Fibroblast of villous mesenchyme (primary cell): Measurements from ENCODE around the gene NFIA. TPM values are rescaled to one million over a fixed set of nuclear protein-coding genes. Genes with fewer than 3 reads are reported as not detected.
A peak's percentile ranks its signal among the peaks of the same experiment; 100 is the strongest.

ENCODE experiments used
- DNase-seq: peaks from one replicate; pipeline ENCODE4 v3.0.0-alpha.2; 2010; ENCODE audit warnings: low read depth
- H3K4me3 ChIP-seq: 2 replicates; pipeline ENCODE4 v1.5.1; 2011; ENCODE audit warnings: low read depth, mild to moderate bottlenecking, low read length
- CTCF ChIP-seq: IDR thresholded peaks from 2 replicates; pipeline ENCODE4 v1.5.1; 2012; ENCODE audit warnings: low read depth, mild to moderate bottlenecking, low read length; ENCODE audit not compliant: insufficient read depth
- total RNA-seq: library from RNA; depleted of rRNA; stranded (reverse); fragments of >200 nt; gene quantifications from 2 replicates; pipeline ENCODE4 v1.2.3, GENCODE V29; 2012

The NFIA gene
- total RNA-seq, 1 donor, result 10.4 TPM

GRCh38 chr1:61208831-61209230 is 126.5 kb downstream of the NFIA start:
- H3K4me3 ChIP-seq, result no peak overlapping the region
- no peak for DNase-seq
- TF ChIP-seq CTCF, result no peak

DNA sequence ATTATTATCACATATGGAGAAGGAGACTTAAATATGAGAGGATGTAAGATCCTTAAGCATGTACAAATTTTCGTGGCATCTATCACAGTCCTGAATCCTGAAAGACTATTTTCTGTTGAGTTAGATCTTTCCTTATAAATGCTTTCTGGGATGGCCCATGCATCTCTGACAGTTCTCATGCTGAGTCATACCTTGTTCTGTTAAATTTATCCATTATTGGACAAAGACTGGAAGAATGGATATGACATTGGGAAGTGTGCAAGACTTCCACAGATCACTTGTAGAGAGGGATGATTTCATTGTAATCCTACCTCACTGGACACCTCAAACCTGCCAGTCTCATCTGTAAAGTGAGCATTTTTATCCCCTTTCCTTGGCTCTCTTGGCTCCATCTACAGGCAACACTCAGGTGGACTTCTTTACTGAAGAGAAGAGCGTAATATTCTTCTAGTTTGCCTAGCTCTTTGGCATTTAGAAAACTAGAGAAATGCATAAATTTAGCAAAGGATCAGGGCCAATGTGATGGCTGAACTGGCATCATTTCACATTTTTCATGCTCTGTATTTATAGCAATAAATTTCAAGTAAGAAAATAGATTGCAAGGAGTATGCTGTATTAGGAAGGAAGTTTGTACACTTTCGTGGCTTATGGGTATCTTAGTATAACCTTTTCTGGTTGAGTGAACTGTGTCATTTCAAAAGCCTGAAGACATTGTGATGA is 128.2 kb downstream of the NFIA start:
- DNase-seq, result no peak
- TF ChIP-seq CTCF, result peak; percentile 24
- H3K4me3 ChIP-seq, result no peak overlapping the region

GRCh38 chr1:61213245-61214011 is 131.1 kb downstream of the NFIA start:
- no peak for TF ChIP-seq CTCF
- H3K4me3 ChIP-seq, result no peak overlapping the region
- DNase-seq, result no peak

DNA sequence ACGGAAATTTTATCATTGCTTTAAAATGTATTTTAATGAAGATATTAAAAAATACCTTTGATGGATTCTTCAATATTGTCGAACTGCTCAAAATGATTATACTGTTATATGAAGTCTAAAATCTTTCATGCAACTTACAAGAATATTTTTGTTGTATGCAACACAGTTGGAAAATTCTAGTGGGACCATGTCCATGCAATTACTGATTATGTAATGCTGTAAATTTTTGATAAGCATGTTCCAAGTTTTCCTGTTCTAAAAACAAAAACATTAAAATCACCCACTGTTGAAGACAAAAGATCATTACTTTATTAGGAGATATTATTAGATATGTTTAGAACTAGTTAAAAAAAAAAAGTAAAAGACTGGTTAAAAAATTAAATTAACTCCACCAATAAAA is 132.8 kb downstream of the NFIA start:
- no peak for DNase-seq
- no peak for TF ChIP-seq CTCF
- no peak overlapping the region for H3K4me3 ChIP-seq

GRCh38 chr1:61215676-61216289 is 133.4 kb downstream of the NFIA start:
- no peak for DNase-seq
- TF ChIP-seq CTCF, result no peak
- no peak overlapping the region for H3K4me3 ChIP-seq

DNA sequence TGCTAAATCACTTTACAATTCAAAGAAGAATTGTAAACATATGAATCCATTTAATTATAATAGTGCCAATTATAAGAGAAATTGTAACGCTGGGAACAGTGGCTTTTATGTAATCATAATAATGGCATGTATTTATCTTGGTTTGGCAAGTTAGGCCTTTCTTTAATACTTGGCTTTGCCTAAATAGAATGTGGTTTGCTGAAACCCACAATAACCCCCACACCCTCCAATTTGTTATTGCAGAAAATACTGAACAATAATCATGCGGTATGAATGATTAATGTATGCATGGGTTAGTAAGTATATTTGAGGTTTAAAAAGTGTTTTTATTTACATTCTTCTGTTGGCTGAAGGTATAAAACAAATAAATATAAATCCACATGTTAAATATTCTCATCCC is 138.2 kb downstream of the NFIA start:
- H3K4me3 ChIP-seq, result no peak overlapping the region
- no peak for DNase-seq
- no peak for TF ChIP-seq CTCF
